ENCODE data around the gene PPP1R9B.
A peak's percentile ranks its signal among the peaks of the same experiment; 100 is the strongest.

The PPP1R9B gene

DNA sequence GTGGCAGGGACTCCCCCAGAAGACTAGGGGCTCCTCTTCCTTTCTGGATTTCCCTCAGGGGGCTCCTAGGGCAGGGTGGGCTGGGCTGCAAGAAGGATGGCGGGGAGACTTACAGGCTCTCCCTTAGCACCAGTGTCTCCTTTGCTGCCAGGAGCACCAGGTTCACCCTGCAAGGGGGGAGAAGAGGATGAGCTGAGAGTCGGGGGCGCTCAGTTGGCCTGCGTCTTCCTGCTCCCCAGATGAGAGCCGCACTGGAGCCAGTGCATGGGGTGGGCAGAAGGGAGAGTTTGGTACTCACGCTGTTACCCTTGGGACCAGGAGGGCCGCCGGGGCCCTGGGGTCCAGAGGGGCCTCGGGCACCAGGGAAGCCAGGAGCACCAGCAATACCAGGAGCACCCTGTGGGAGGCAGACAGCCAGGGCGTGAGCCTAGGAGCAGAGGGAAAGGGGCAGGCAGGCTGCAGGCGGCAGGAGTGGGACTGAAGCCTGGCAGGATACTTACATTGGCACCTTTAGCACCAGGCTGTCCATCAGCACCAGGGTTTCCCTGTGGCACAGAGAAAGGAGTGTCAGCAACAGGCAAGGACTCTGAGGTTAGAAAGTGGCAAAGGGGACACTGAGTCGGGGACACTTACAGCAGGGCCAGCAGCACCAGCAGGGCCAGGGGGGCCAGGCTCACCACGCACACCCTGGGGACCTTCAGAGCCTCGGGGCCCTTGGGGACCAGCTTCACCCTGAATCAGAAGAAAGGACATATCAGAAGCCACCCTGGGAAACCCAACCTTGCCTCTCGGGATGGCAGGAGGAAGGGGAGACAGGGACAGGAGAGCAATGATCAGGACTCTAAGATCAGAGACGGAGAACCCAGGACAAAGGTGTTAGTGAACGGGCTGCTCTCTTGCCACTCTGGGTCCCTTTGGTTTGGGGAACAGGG, 44.7 kb upstream of the PPP1R9B start:
- TF ChIP-seq, protein P1, sequence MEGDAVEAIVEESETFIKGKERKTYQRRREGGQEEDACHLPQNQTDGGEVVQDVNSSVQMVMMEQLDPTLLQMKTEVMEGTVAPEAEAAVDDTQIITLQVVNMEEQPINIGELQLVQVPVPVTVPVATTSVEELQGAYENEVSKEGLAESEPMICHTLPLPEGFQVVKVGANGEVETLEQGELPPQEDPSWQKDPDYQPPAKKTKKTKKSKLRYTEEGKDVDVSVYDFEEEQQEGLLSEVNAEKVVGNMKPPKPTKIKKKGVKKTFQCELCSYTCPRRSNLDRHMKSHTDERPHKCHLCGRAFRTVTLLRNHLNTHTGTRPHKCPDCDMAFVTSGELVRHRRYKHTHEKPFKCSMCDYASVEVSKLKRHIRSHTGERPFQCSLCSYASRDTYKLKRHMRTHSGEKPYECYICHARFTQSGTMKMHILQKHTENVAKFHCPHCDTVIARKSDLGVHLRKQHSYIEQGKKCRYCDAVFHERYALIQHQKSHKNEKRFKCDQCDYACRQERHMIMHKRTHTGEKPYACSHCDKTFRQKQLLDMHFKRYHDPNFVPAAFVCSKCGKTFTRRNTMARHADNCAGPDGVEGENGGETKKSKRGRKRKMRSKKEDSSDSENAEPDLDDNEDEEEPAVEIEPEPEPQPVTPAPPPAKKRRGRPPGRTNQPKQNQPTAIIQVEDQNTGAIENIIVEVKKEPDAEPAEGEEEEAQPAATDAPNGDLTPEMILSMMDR (IDR thresholded peaks at IDR 0.05; ENCODE audit: insufficient read depth, low read depth, low read length, missing control alignments): no peak
- no peak for DNase-seq (ENCODE audit: low read depth)
- H3K4me3 ChIP-seq (ENCODE audit: low read depth, low read length): no peak overlapping the region

DNA sequence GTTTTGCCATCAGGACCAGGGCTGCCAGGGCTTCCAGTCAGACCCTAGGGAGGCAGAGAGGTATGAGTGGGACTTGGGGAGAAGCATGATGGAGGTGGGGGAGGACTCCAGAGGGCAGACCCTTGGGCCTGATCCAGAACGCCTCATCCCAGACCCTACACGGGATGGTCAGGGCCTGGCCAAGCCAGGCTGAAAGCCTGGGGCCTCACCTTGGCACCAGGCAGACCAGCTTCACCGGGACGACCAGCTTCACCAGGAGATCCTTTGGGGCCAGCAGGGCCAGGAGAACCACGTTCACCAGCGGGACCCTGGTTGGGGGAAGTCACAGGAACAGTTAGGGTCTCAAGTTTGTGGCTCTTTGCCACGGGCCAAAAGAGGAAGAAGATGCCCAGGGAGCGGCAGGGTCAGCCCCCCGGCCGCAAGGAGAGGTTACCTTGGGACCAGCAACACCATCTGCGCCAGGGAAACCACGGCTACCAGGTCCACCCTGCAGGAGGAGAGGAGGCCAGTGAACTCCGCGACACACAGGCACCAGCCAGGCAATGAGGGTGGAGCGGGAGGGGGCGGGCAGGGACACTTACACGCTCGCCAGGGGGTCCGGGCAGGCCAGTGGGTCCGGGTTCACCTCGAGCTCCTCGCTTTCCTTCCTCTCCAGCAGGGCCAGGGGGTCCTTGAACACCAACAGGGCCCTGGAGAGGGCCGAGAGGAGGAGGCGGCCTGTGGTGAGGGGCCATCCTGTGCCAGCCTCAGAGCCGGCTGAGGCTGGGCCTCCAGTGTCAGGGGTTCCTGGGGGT, 43.9 kb upstream of the PPP1R9B start:
- DNase-seq (ENCODE audit: low read depth): no peak
- no peak overlapping the region for H3K4me3 ChIP-seq (ENCODE audit: low read depth, low read length)
- TF ChIP-seq, protein P1 (IDR thresholded peaks at IDR 0.05; ENCODE audit: insufficient read depth, low read depth, low read length, missing control alignments): no peak

DNA sequence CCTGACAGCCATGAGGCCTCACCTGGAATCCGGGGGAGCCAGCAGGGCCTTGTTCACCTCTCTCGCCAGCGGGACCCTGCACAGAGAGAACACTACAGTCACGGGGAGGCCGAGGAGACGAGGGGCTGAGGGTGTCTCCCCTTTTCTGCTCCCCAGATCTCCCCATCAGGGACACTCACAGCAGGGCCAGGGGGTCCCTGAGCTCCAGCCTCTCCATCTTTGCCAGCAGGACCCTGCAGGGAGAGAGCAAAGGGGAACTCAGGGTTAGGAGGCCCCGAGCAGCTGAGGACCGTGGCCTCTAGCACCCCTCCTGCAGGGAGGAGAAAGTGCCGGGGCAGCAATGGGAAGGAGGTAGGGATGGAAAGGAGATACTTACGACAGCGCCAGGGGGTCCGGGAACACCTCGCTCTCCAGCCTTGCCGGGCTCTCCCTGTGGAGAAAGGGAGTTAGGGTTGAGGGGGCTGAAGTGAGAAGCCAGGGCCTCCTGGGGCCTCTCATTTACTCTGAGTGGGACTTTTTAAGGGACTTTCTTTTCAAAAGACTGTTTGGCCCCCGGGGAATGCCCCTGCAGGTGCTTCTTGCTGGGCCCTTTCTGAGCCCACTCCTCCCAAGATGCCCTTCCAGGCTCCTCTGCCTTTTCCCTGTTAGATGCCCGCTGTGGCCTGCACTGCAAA, 42.3 kb upstream of the PPP1R9B start:
- peak; percentile 37 for DNase-seq (ENCODE audit: low read depth)
- peak overlapping the region; percentile 35 for H3K4me3 ChIP-seq (ENCODE audit: low read depth, low read length)
- TF ChIP-seq, protein P1 (IDR thresholded peaks at IDR 0.05; ENCODE audit: insufficient read depth, low read depth, low read length, missing control alignments): no peak

DNA sequence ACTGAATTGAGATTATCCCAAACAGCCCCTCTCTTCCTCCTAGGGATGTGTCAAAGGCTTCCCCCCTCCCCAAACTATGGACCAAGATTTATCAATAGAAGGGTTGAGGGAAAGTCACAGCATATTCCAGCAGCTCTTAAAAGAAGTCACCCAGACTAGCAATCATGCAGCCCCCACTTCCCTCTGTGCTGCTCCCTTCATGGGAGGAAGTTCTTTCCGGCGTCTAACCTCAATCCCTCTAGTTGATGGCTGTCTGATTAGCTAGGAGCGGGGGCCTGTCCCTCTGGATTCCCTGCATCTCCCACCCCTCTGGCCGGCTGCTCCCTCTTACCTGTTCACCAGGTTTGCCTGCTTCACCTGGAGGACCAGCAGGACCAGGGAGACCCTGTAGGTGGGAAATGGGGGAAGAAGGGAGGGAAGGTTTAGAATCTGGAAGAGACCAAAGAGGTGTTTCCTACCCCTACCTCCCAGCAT, 41.7 kb upstream of the PPP1R9B start:
- no peak for DNase-seq (ENCODE audit: low read depth)
- H3K4me3 ChIP-seq (ENCODE audit: low read depth, low read length): peak overlapping the region; percentile 35
- TF ChIP-seq, protein P1 (IDR thresholded peaks at IDR 0.05; ENCODE audit: insufficient read depth, low read depth, low read length, missing control alignments): no peak

DNA sequence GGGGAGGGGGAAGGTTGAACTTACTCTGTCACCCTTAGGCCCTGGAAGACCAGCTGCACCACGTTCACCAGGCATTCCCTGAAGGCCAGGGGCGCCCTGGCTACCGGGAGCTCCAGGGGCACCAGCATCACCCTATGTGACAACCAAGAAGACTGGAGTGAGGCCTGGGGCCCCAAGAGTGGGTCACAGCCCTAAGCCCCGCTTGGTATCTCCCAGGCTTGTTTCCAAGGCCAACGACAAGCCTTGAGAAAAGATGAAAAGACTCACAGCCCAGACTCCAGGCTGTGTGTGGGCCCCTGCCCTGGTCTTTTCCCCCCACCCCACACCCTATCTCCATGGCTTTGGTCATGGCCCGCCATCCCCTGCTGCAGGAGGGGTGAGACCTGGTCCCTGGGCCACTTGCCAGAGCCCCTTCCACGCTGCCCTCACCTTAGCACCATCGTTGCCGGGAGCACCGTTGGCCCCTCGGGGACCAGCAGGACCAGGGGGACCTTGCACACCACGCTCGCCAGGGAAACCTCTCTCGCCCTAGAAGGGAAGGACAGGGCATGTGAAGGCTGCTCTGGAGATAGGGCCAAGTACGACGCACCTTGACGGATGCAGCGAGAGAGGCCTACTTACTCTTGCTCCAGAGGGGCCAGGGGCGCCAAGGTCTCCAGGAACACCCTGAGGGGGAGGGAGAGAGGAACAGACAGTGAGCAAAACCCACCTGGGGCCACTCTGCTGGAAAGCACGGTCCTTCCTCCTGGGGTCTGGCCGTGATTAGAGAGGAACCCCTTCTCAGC, 41.1 kb upstream of the PPP1R9B start:
- TF ChIP-seq, protein P1 (IDR thresholded peaks at IDR 0.05; ENCODE audit: insufficient read depth, low read depth, low read length, missing control alignments): no peak
- H3K4me3 ChIP-seq (ENCODE audit: low read depth, low read length): no peak overlapping the region
- DNase-seq (ENCODE audit: low read depth): no peak

Measured in GM12865 (cell line).